Measurements from ENCODE around the gene NAA38.

Gene NAA38

GRCh38 chr17:7839876-7840261 is 17.5 kb downstream of the NAA38 start:
- no peak for DNase-seq

GRCh38 chr17:7839190-7839875 is 18.0 kb downstream of the NAA38 start:
- DNase-seq, result no peak

- peak; percentile 57 for DNase-seq
Observed at GRCh38 chr17:7838090-7839075, 19.0 kb downstream of the NAA38 start.

- DNase-seq, result no peak
Observed at GRCh38 chr17:7837408-7838088, 19.8 kb downstream of the NAA38 start.

GRCh38 chr17:7836596-7837407 is 20.6 kb downstream of the NAA38 start:
- DNase-seq, result peak; percentile 60

- peak; percentile 33 for DNase-seq
Observed at GRCh38 chr17:7835814-7836595, 21.4 kb downstream of the NAA38 start.

- peak; percentile 91 for DNase-seq
Observed at GRCh38 chr17:7834957-7835813, 22.2 kb downstream of the NAA38 start.

GRCh38 chr17:7834542-7834956 is 22.8 kb downstream of the NAA38 start:
- DNase-seq, result peak; percentile 59

- peak; percentile 93 for DNase-seq
Observed at GRCh38 chr17:7833795-7834541, 23.4 kb downstream of the NAA38 start, which contains the start of gene KDM6B. Gene KDM6B (plus strand): TSS chr17:7834217. CDS start chr17:7845555, 11,338 bp downstream.

- DNase-seq, result no peak
Observed at GRCh38 chr17:7833011-7833794, 24.2 kb downstream of the NAA38 start.

- no peak for DNase-seq
Observed at GRCh38 chr17:7832431-7832830, 24.9 kb downstream of the NAA38 start.

- DNase-seq, result no peak
Observed at GRCh38 chr17:7831233-7831632, 26.1 kb downstream of the NAA38 start.

- DNase-seq, result no peak
Observed at GRCh38 chr17:7830616-7831015, 26.7 kb downstream of the NAA38 start.

- no peak for DNase-seq
Observed at GRCh38 chr17:7825206-7825990, 32.0 kb downstream of the NAA38 start.

GRCh38 chr17:7824021-7824924 is 33.1 kb downstream of the NAA38 start:
- no peak for DNase-seq

- DNase-seq, result no peak
Observed at GRCh38 chr17:7823581-7824001, 33.8 kb downstream of the NAA38 start.

- no peak for DNase-seq
Observed at GRCh38 chr17:7822126-7822525, 35.2 kb downstream of the NAA38 start.
